GM21367 (cell line): ENCODE results near the gene FAM53A.
"Not testable (repeated sequence)": the region's sequence is repeated elsewhere in the genome, so short reads cannot be mapped to it uniquely, and the experiment has no call there.

Experiments
- ATAC-seq: cut with Tn5 transposase; IDR thresholded peaks from one replicate; pipeline ENCODE4 v1.9.1; 2021; ENCODE audit not compliant: unreplicated experiment

Gene FAM53A

DNA sequence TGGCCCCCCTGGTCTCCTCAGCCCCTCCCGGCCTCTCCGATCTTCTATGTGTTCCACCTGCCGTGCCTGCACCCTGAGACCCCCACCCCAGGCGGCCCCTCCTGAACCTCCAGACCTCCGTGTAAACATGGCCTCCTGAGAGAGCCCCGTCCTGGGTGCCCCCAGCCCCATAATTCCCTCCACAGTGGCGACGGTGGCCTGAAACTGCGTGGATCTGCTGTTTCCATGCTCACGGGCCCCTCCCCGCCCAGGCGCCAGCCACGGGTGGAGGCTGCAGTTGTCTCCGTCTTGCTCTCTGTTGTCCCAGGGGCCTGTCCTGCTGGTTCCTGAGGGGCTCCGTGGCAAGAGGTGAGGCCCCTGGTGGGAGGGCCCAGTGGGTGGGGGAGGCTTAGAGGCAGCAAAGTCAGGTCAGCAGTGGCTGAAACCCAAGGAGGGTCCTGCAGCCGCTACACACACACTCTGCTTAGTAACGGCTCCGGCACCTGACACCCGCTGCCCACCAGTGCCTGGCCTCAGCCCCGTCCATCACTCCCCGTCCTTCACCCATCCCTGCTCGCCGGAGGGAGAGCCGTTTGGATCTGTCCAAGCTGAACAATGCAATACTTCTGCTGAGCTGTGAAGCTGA, 75.8 kb downstream of the FAM53A start:
- no peak for ATAC-seq

DNA sequence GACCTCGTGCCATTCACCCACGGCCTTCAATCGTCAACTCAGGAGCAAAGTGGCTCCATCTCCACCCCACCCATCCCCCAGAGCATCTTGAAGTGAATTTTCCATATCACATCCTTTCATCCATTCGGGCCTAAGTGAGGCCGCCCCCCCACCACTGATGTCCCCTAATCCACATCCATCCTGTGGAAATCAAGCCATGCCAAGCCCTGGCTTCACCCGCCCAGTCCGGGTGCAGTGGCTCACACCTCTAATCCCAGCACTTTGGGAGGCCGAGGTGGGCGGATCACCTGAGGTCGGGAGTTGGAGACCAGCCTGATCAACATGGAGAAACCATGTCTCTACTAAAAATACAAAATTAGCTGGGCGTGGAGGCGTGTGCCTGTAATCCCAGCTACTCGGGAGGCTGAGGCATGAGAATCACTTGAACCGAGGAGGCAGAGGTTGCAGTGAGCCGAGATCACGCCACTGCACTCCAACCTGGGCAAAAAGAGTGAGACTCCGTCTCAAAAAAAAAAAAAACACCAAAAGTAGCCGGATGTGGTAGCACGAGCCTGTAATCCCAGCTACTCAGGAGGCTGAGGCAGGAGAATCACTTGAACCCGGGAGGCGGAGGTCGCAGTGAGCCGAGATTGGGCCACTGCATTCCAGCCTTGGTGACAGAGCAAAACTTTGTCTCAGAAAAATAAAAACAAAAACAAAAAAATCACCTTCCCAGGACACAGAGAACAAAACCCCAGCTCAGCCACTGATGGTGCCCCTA, 76.5 kb downstream of the FAM53A start:
- ATAC-seq: not testable (repeated sequence)

DNA sequence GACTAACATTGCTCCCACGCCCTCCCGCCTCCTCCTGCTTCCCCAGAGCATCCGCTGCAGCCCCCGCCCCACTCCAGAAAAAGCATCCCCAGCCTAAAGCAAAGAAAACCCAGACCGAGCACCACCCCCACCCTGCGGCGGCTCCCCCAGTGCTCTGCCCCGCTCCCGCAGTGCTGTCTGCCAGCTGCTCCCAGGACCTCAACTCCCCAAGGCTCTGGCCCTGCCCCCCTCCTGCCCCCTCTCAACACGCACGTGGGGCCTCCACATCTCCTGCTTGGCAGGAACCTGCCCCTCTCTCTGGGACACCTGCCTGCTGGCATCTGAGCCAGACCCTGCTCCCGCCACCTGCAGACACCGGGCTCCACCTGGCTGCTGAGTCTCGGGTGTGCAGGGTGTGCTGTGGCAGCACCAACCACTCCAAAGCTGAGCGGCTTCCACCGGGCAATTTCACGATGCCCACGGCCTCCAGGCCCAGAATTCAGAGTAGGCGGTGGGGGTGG, 79.4 kb downstream of the FAM53A start:
- ATAC-seq: no peak

DNA sequence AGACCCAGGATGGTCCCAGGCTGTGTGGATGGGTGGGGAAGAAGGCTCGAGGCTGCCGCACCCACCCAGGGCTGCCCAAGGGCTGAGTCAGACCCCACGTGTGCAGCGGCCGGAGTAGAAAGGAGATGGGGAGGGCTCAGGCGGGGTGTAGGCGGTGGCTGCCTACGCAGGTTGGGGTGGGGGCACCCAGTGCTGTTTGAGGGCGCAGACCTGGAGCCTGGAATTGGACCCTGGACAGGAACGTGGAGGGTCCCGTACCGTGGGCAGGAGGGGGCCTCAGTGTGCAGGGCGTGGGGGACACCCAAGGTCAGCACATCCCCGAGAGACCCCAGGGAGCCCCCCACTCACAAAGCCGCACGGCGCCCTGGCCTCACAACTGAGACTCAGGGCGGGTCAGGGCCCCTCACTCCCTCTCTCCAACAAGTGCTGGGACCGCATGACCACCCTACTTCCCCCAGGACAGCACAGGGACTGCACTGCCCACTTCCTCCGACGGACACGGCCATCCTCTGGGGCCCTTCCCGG, 79.9 kb downstream of the FAM53A start:
- no peak for ATAC-seq

DNA sequence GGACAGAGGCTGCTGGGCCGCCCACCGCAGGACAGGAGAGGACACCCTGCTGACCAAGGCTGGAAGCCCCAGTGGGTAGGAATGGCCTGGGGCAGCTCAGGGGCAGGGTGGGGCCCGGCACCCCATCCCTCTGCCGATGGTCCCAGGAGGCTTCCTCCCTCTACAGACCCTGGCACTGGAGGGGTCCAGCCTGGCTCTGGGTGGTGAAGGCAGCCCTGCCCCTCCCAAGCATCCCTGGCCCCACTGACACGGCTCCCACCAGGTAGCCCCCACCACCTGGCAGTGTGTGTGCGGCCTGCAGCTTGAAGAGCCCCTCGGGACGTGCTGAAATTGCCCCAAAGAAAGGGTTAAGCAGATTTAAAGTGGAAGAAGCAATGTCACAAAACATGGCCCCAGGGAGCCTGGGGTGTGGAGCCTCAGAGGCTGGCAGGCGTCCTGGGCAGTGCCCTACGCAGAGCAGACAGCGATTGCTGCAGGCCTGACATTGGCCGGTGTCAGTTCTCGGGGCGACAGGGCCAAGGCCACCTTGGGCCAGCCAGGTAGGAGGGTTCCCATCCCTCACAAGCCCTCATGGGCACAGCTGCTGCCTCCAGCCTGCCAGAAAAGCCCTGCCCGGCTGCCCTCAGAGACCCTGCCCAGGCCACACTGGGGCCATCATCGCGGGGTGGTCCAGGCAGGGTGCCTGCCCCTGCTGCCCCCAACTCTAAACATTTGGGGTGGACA, 80.5 kb downstream of the FAM53A start:
- no peak for ATAC-seq

DNA sequence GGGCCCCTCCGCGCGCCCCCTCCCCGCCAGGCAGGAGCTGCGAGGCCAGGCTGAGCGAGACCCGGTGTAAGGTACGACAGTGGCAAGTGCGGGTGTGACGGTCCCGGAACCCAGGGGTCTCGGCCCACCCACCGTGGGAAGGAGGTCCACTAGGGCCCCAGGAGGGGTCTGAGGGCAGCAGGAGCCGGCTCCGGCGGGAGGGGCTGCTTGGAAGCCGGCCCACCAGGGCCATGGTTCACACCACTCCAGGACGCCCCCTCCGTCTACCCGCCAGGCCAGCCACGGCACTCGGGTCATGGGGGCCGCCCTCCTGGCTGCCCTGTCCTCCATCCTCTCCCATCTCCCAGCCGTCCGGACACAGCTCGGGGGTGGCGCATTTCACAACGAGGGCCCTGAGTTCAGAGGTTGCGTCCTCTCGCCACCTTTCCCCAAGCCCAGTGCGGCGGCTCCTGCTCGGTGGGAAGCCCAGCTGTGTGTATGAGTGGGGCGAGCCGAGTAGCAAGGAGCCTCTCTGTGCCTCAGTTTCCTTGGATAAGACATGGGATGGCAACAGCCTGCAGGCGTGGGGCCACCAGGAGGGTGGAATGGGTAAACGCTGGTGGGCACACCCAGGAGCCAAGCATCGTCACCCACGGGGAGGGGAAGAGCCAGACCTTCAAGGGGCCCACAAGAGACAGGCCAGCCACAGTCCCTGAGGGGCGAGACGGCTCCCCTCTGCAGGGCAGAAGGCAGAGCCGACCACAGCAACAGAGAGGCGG, 81.3 kb downstream of the FAM53A start:
- no peak for ATAC-seq

DNA sequence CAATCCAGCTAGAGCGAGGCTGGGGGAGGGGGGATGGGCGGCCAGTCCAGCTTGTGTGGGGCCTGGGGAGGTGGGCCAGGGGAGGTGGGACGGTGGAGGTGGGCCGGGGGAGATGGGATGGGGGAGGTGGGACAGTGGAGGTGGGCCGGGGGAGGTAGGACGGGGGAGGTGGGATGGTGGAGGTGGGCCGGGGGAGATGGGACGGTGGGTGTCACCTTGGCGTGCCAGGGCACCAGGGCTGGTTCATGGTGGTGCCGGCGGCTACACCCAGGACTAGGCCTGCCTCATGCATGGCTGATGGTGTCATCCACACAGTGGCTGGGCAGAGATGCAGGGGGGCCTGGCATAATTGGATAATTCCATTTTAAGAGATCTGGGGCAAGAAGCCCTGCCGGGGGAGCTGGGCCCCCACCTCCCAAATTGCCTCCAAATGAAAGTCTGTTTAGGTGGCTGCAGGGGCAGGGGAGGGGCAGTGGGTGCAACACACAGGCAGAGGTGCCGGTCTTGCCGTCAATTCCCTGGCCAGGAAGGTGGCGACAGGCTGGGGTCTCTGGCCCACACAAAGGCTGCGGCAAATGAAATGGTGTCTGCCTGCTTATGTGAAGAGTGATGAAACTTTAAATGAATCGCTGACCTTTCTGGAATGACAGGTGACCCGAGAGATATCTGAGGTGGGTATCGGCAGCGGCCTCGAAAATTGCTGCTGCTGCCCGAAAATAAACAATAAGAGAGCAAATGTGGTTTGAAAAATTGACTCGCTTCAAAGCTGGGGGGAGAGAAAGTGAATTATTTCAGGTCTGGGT, 82.1 kb downstream of the FAM53A start:
- no peak for ATAC-seq

DNA sequence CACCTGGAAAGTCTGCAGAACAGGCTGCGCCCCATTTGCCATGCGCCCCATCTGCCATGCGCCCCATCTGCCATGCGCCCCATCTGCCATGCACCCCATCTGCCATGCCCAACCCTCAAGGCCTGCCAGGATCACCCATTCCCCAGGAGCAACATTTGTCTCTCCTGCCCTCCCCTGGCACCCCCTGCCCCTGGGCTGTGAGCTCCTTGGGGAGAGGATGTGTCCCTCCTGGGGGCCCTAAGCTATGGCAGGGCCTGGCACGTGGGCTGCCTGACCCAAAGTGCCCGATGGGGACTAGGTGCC, 82.6 kb downstream of the FAM53A start:
- ATAC-seq: no peak

DNA sequence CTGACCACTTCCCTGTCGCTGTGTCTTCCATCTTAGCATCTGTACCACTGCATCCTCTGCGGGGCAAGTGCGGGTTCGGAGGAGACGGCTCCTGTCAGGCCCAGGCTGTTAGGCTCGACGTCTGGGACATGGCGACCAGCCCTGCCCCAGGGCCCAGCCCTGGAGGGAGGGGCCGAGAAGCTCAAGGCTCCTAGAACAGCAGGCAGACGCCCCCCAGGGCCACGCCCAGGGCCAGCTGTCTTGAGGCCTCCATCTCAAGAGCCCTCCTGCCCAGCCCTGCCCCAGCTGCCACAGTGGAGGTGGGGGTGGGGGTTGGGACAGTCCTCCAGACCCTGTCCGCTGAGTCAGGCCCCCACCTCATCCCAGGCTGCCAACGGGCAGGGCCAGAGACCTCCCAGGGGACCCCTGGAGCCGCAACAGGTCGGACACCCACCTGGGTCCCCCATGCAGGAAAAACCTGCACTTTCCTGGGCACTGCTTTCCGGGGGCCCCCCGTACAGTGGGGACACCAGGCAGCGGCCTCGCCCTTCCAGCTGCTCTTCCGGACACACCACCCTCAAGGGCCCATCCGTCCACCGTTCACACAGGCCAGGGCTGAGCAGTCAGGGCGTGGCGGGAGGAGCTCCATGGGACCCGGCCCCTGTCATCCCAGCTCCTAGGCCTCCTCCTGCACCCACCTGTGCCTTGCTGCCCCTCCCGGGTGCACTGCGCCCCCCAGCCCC, 83.1 kb downstream of the FAM53A start:
- no peak for ATAC-seq

DNA sequence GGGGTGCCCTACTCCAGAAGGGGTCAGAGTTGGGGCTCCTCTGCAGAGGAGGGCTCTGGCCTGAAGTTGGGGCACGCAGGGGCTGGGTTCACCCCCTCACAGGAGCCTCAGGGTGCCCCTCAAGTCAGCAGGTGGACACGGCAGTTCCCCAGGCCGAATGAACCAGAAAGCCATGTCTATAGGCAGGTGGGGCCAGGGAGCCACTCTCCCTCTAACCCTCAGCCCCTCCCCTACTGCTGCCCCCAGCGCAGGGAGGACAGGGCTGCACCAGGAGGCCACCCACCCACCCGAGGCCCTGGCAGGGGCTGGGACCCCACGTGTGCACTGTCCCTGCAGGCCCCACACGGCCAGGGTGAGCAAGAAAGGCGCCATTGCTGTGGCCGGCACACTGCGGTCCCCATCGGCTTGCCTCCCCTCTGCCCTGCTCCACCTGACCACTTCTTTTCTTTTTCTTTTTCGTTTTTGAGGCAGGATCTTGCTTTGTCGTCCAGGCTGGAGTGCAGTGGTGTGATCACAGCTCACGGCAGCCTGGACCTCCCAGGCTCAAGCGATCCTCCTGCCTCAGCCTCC, 83.8 kb downstream of the FAM53A start:
- ATAC-seq: no peak

DNA sequence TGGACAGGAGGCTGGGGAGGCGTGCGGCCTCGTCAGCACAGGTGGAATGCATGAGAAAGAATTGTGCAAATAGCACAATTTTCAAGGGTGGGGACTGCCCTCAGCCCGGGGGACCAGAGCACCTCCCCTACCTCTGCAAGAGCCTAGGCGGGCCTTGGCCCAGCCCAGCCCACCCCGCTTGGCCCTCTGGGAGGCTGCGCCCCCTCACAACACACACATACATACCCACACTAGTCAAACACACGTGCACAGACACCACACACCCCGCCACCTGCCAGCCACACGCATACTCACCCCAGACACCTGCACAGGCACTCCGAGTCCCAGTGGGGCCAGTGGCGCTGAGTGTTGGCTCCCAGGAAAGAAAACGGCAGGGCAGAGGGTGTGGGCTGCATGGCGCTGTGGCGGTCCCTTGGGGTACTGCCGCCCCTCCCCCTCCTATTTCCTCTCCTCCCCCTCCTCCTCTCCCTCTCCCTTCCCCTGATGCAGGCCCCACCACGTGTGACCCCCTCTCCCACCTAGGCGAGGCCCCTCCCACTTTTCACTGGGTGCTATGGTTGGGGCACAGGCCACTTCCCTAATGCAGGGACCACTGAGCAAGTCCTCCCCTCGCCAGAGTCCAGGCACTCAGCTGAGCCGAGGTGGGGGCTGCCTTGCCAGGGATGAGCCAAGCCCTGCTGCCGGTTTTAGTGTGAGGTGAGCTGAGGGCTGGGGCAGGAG, 84.5 kb downstream of the FAM53A start:
- no peak for ATAC-seq

DNA sequence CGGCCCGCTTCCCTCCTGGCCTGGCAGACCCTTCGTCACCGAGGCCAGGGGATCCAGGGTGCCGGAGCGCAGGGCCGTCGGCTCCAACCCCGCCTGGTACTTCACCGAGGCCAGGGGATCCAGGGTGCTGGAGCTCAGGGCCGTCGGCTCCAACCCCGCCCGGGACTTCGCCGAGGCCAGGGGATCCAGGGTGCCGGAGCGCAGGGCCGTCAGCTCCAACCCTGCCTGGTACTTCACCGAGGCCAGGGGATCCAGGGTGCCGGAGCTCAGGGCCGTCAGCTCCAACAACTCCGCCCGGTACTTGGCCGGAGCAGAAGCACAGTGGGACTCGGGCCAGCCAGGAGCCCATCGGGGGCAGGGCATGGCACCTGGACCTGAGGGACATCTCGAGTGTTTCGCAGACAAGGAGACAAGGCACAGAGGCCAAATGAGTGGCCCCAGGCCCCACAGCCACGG, 85.1 kb downstream of the FAM53A start:
- no peak for ATAC-seq

DNA sequence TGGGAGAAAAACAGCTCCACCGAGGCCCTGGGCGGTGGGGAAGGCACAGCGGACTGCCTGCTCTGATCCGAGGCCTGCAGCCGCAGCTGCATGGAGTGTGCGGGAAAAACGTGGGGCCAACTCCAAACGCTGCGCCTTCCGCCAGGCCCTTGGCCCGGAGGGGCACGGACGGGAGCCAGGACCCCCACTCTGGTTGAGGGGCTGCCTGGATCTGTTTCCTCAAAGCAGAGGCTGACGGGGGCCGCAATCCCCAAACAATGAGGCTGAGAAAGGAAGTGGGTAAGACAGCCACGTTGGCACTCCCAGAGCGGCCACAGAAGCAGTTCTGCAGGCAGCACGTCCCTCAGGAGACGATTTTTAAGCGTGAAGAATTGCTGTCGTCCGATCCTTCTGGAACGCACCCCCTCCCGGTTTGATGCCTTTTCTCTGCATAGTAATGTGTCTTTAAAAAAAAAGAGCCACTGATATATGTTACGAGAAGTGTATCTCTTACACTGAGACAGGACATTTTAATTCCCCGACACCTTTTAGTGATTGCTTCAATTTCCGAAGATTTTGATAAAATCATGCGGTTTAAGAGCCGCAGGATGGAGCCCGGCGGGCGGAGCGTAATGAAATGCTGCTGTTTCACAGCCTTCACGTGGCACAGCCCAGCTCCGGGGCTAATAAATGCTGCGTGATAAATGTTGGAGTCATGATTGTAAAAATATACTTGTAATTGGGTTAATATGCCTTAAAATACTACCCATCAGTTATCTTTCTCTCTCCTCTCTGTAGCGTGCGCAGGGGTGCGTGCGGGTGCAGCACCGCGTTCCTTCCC, 85.7 kb downstream of the FAM53A start:
- no peak for ATAC-seq

DNA sequence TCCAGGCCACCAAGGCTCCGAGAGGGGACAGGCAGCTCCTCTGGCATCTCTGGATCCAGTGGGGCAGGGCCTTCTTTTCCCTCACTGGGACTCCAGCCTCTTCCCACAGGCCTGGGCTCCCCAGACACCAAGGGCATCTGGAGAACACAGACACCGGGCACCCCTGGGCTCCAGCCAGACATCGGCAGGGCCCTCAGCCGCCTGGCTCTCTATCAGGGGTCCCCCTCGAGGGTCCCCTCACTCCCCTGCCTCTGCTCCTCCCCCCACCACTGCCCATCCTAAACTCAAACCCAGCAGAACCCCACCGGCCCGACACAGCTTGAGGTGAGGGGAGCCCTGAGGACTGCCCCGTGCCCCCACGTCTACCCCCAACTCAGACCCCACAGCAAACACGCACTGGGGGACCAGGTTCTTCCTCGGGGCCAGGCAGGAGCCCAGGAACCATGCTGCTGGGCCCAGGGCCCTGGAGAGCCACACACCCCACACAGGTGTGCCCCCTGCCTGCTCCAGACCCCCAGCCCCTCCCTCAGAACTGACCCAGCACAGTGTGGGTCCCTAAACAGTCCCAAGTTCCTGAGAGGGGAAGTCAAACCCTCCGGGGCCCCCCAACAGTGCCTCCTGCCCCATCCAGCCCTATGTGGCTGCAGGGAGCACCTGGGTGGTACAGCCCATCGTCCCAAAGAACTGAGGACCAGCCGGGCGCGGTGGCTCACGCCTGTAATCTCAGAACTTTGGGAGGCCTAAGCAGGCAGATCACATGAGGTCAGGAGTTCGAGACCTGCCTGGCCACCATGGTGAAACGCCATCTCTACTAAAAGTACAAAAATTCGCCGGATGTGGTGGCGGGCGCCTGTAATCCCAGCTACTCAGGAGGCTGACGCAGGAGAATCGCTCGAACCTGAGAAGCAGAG, 86.8 kb downstream of the FAM53A start:
- no peak for ATAC-seq

DNA sequence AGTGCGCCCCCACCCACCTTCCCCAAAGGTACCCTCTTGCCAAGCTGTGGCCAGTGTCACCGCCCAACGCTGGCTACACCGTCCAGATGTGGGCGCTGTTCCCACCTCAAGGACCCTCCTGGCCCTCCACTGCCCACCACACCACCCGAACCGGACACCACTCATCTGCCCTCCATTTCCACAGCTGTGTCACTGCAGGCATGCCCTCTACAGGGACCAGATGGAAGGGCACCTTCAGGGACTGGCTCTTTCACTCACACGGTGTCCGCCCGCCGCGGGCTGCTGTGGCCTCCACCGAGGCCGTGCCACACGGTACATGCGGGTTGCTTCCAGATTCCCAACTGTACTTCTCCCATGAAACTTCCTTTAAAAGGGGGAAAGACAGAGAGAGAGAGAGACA, 87.7 kb downstream of the FAM53A start:
- ATAC-seq: no peak

DNA sequence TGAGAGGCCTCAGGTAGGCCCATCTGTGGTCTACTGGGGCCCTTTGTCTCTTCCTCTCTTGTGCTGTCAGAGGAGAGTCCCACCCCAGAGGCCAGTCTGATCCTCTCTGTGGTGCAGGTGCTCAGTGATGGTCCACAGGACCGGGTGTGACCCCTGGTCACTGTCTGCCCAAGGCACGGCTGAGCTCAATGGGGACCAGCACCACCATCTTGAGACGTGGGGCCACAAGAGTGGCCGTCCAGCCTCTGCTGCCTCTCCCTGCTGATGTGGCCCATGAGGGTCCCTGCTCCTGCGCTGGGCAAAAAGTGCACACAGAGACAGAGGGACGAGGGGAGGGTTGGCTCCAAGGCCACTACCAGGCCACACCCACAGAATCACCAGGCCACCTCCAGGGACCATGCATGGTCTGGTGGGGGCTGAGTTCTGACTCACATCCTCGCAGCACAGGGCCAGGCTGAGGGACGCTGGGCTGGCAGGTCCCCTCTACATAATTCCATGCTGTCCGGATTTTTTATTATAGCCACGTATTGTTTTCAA, 88.3 kb downstream of the FAM53A start:
- ATAC-seq: no peak
